ENCODE measurements around the gene RPL22. TPM values are rescaled to one million over a fixed set of nuclear protein-coding genes. Genes with fewer than 3 reads are reported as not detected.

The RPL22 gene
- total and polyA plus RNA-seq, 2 of the 8 experiments (the other 6 are each of a cell fraction or from before 2014, with no cell fraction given), result 133 to 521 TPM

- Histone ChIP-seq H3K18ac (ENCODE audit: extremely low read depth, low read length) (peak overlapping the region; percentile 5; the same call in 1 of the 2 replicates), H3K27ac (ENCODE audit: low read depth, low read length) (no peak overlapping the region), H3K4ac (replicated peaks; ENCODE audit: insufficient read length, low read depth, low read length) (peak overlapping the region; percentile 97), H2AFZ (ENCODE audit: low read length) (no peak overlapping the region), H3K9me3 (ENCODE audit: insufficient read depth in 2 of 2, low read depth in 1 of 2, low read length in 1 of 2) (no peaks in the 10 kb centered on the region), H4K8ac (ENCODE audit: extremely low read depth, insufficient read depth, low read length) (no peak overlapping the region), H4K20me1 (replicated peaks in 1 of 2; ENCODE audit: control insufficient read depth in 1 of 2, insufficient read depth in 2 of 2, low read length in 2 of 2) (peaks cover 0 to 13% of the 10 kb centered on the region in 2 experiments), H2BK20ac (ENCODE audit: low read length) (no peak overlapping the region), H3K79me2 (ENCODE audit: control insufficient read depth in 1 of 2, insufficient read depth in 2 of 2, low read length in 2 of 2) (no peaks in the 10 kb centered on the region), H2AK5ac (ENCODE audit: low read depth, low read length) (peak overlapping the region; percentile 66), H3K27me3 (replicated peaks in 1 of 4; ENCODE audit: control insufficient read depth in 3 of 4, extremely low read depth in 1 of 4, insufficient read depth in 3 of 4, low read length in 3 of 4) (peaks cover 4 to 26% (median 21%) of the 10 kb centered on the region in 4 experiments), H3K56ac (replicated peaks; ENCODE audit: insufficient read length, low read depth, low read length) (no peak overlapping the region), H3K23me2 (ENCODE audit: low read depth, low read length) (peaks cover 11% of the 10 kb centered on the region), H3K4me1 (replicated peaks in 1 of 4; ENCODE audit: control insufficient read depth in 3 of 4, insufficient read depth in 4 of 4, low read length in 3 of 4) (peaks cover 0 to 12% (median 4%) of the 10 kb centered on the region in 4 experiments; a peak in 4 of 7 replicates), H3K9ac (replicated peaks in 1 of 4; ENCODE audit: extremely low read depth in 1 of 4, low read depth in 3 of 4, low read length in 3 of 4) (no peak overlapping the region), H3K14ac (ENCODE audit: insufficient read length) (no peak overlapping the region), H3K23ac (ENCODE audit: insufficient read length) (no peak overlapping the region), H3K4me3 (ENCODE audit: extremely low read depth in 1 of 4, insufficient read depth in 2 of 4, low read depth in 3 of 4, low read length in 4 of 4) (no peak overlapping the region), H2BK15ac (ENCODE audit: low read length) (no peak overlapping the region), H3K36me3 (ENCODE audit: control insufficient read depth in 2 of 4, insufficient read depth in 4 of 4, low read length in 3 of 4) (no peaks in the 10 kb centered on the region), H2BK120ac (replicated peaks; ENCODE audit: low read depth, low read length) (no peak overlapping the region), H2BK5ac (ENCODE audit: low read depth, low read length) (no peak overlapping the region), H3K79me1 (ENCODE audit: low read depth, low read length) (no peaks in the 10 kb centered on the region), H3K4me2 (ENCODE audit: insufficient read depth in 1 of 2, low read depth in 2 of 2, low read length in 2 of 2) (peak overlapping the region in 1 of 2 experiments; percentile 77; a peak in 1 of 4 replicates), H4K5ac (ENCODE audit: insufficient read length, low read depth, low read length) (no peak overlapping the region), H2BK12ac (ENCODE audit: low read depth, low read length) (no peak overlapping the region), H4K91ac (replicated peaks; ENCODE audit: insufficient read length, low read length) (no peak overlapping the region)
- no peak for TF ChIP-seq SIX5 (IDR thresholded peaks at IDR 0.05; ENCODE audit: low read depth, low read length)
- no peak for TF ChIP-seq E2F6 (IDR thresholded peaks at IDR 0.05)
- no peak for TF ChIP-seq SP1 (IDR thresholded peaks at IDR 0.05; ENCODE audit: low read depth, low read length)
- no peak for TF ChIP-seq GTF2F1 (IDR thresholded peaks at IDR 0.05; ENCODE audit: borderline replicate concordance, low read depth, low read length)
- no peak for TF ChIP-seq POLR2AphosphoS5 (IDR thresholded peaks at IDR 0.05; ENCODE audit: low read depth, low read length)
- TF ChIP-seq SP4 (IDR thresholded peaks at IDR 0.05; ENCODE audit: low read length), result no peak
- TF ChIP-seq KDM1A (IDR thresholded peaks at IDR 0.05; ENCODE audit: borderline replicate concordance, low read length), result no peak
- TF ChIP-seq RXRA (IDR thresholded peaks at IDR 0.05; ENCODE audit: insufficient read depth, low read depth, low read length), result no peak
- no peak for TF ChIP-seq MAX (IDR thresholded peaks at IDR 0.05)
- no peak for TF ChIP-seq BRCA1 (IDR thresholded peaks at IDR 0.05; ENCODE audit: low read depth, low read length)
- no peak for TF ChIP-seq TAF1 (IDR thresholded peaks at IDR 0.05; ENCODE audit: low read depth, low read length)
- TF ChIP-seq KDM4A (IDR thresholded peaks at IDR 0.05; ENCODE audit: low read depth, low read length, severe bottlenecking), result no peak
- no peak for TF ChIP-seq ASH2L (IDR thresholded peaks at IDR 0.05; ENCODE audit: low read length)
- TF ChIP-seq TBP (IDR thresholded peaks at IDR 0.05; ENCODE audit: low read depth, low read length), result no peak
- ChIA-PET POLR2A (ENCODE audit: partially characterized antibody) (no interaction called here), CTCF (ENCODE audit: partially characterized antibody) (no interaction called here)
- DNase-seq (ENCODE audit: low read depth in 1 of 2, low spot score in 2 of 2) (no peak), FAIRE-seq (no peak)
- whole genome bisulfite sequencing, 2 experiments (ENCODE audit: extremely low coverage in 1 of 2, insufficient coverage in 1 of 2, insufficient read length in 1 of 2, insufficient replicate concordance in 2 of 2, low coverage in 1 of 2, low lambda C conversion rate in 2 of 2, missing lambda C conversion rate in 1 of 2), result 93% methylated on average over 1 of the region's 1 CpG; no CpG with 5 or more reads in 1 of the 2 experiments
Measured at GRCh38 chr1:6149597-6149996, 49.8 kb downstream of the RPL22 start.
